ENCODE measurements around the gene CST3.
"Not testable (repeated sequence)": the region's sequence is repeated elsewhere in the genome, so short reads cannot be mapped to it uniquely, and the experiment has no call there.

CST3 gene

GRCh38 chr20:23661002-23661429 is 23.3 kb upstream of the CST3 start:
- no peak for DNase-seq

- no peak for DNase-seq
These were observed 22.5 kb upstream of the CST3 start for GRCh38 chr20:23659989-23660837.

GRCh38 chr20:23659610-23659988 is 21.8 kb upstream of the CST3 start:
- not testable (repeated sequence) for DNase-seq

- no peak for DNase-seq
These were observed 21.3 kb upstream of the CST3 start for GRCh38 chr20:23658989-23659609.

- DNase-seq, result no peak
These were observed 20.6 kb upstream of the CST3 start for GRCh38 chr20:23658336-23658735.

GRCh38 chr20:23657202-23657601 is 19.4 kb upstream of the CST3 start:
- no peak for DNase-seq

- DNase-seq, result no peak
These were observed 18.6 kb upstream of the CST3 start for GRCh38 chr20:23656372-23656771.

- DNase-seq, result no peak
These were observed 17.9 kb upstream of the CST3 start for GRCh38 chr20:23655491-23656211.

- no peak for DNase-seq
These were observed 17.0 kb upstream of the CST3 start for GRCh38 chr20:23654717-23655116.

- DNase-seq, result no peak
These were observed 16.2 kb upstream of the CST3 start for GRCh38 chr20:23654000-23654399.

GRCh38 chr20:23653400-23653938 is 15.7 kb upstream of the CST3 start:
- no peak for DNase-seq

GRCh38 chr20:23652926-23653325 is 15.2 kb upstream of the CST3 start:
- DNase-seq, result no peak

GRCh38 chr20:23652371-23652770 is 14.6 kb upstream of the CST3 start:
- DNase-seq, result no peak

- DNase-seq, result no peak
These were observed 13.4 kb upstream of the CST3 start for GRCh38 chr20:23651117-23651516.

GRCh38 chr20:23649830-23650417 is 12.2 kb upstream of the CST3 start:
- DNase-seq, result no peak

- no peak for DNase-seq
These were observed 11.5 kb upstream of the CST3 start for GRCh38 chr20:23649242-23649641.

- DNase-seq, result no peak
These were observed 9.6 kb upstream of the CST3 start for GRCh38 chr20:23647346-23647745.

- no peak for DNase-seq
These were observed 8.5 kb upstream of the CST3 start for GRCh38 chr20:23646106-23646873.

- DNase-seq, result no peak
These were observed 7.8 kb upstream of the CST3 start for GRCh38 chr20:23645575-23645974.

GRCh38 chr20:23644164-23644563 is 6.4 kb upstream of the CST3 start:
- no peak for DNase-seq

GRCh38 chr20:23643659-23644058 is 5.9 kb upstream of the CST3 start:
- DNase-seq, result no peak

Data from NCI-H226 (cell line).